Gastroesophageal sphincter (tissue), 4 donors: ENCODE results near the gene SDC1. TPM values are rescaled to one million over a fixed set of nuclear protein-coding genes. Genes with fewer than 3 reads are reported as not detected.

Experiments
- ATAC-seq: fragments of 150-250 bp; one replicate; pipeline ENCODE4 v1.9.1; 2016; ENCODE audit warnings: mild to moderate bottlenecking, moderate library complexity
- H3K27ac ChIP-seq, 4 donors: fragments of 200-600 bp; sonication (generic) in 3 of 4; 1 replicate in 3 of 4; 2 replicates in 1 of 4; pipeline ENCODE4 v1.5.1; 2016 to 2019
- H3K27me3 ChIP-seq: fragments of 200-600 bp; sonication (generic); one replicate; pipeline ENCODE4 v1.5.1; 2019
- H3K36me3 ChIP-seq, 2 donors: fragments of 200-600 bp; sonication (generic); one replicate each; pipeline ENCODE4 v1.5.1; 2019; ENCODE audit warnings: control low read depth in 1 of 2
- H3K4me1 ChIP-seq, 3 donors: fragments of 200-600 bp; sonication (generic); 1 replicate in 2 of 3; 2 replicates in 1 of 3; pipeline ENCODE4 v1.5.1; 2016 to 2019; ENCODE audit warnings: control low read depth in 2 of 3
- H3K4me3 ChIP-seq, 2 donors: fragments of 200-600 bp; sonication (generic); one replicate each; pipeline ENCODE4 v1.5.1; 2019; ENCODE audit warnings: mild to moderate bottlenecking in 1 of 2, moderate library complexity in 1 of 2
- H3K9me3 ChIP-seq, 3 donors: fragments of 200-600 bp; sonication (generic); one replicate each; pipeline ENCODE4 v1.5.1; 2017 to 2019; ENCODE audit warnings: control low read depth in 2 of 3
- CTCF ChIP-seq, 4 experiments: fragments of 200-600 bp in 2 of 4; fragments of 450-650 bp in 2 of 4; sonication (generic) in 1 of 4; IDR thresholded peaks; one replicate each; pipeline ENCODE4 v1.5.1; 2017 to 2019; ENCODE audit warnings: antibody characterized with exemption in 4 of 4, mild to moderate bottlenecking in 2 of 4, moderate library complexity in 2 of 4
- EP300 ChIP-seq: sonication (generic); formaldehyde crosslinking; IDR thresholded peaks from one replicate; pipeline ENCODE4 v1.6.1; 2017; ENCODE audit warnings: antibody characterized with exemption, mild to moderate bottlenecking
- POLR2A ChIP-seq, 2 donors: fragments of 450-650 bp; IDR thresholded peaks; one replicate each; pipeline ENCODE4 v1.6.1; 2017; ENCODE audit warnings: antibody characterized with exemption in 2 of 2, mild to moderate bottlenecking in 2 of 2, moderate library complexity in 1 of 2
- POLR2AphosphoS5 ChIP-seq: sonication (generic); formaldehyde crosslinking; IDR thresholded peaks from one replicate; pipeline ENCODE4 v1.6.1; 2017; ENCODE audit warnings: antibody characterized with exemption
- WGBS, 2 donors: methylation state at CpG; one replicate each; pipeline ENCODE4 v1.1.5; 2018; ENCODE audit warnings: low coverage in 1 of 2; 5-methylcytosine and 5-hydroxymethylcytosine counted together
- total RNA-seq, 4 donors: library from RNA; depleted of rRNA; stranded (reverse); fragments of >200 nt; gene quantifications; one replicate each; pipeline ENCODE4 v1.1.0, GENCODE V29; 2016

The SDC1 gene
- total RNA-seq, 4 donors from 2014 or later: 1.1 to 29.5 (median 1.8) TPM

DNA sequence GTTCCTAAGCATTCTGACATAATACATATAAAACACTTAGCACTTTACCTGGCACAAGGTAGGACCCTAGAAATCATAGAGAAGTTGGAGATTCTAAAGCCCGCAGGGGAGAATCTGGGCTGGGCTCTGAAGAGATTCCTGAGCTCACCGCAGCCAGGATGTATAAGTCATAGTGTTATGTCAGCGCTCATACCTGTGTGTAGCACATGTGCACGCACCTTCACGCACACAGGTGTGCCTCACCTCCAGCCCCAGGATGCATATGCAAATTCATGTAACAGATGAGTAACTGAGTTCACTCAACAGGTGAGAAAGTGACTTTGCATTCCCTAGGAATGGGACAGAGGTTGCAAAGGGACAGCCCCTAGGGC is 7.9 kb upstream of the SDC1 start:
- peaks cover 24% of the 10 kb centered on the region for H3K27me3 ChIP-seq
- TF ChIP-seq POLR2A (IDR thresholded peaks at IDR 0.05): no peak
- H3K4me1 ChIP-seq: no peaks in the 10 kb centered on the region
- no peaks in the 10 kb centered on the region for H3K36me3 ChIP-seq
- WGBS, 2 donors: 96% methylated on average over 5 of the region's 5 CpGs; no CpG with 5 or more reads in 1 of the 2 donors
- no peak overlapping the region for H3K4me3 ChIP-seq
- H3K27ac ChIP-seq: no peak overlapping the region
- no peak for ATAC-seq
- no peaks in the 10 kb centered on the region for H3K9me3 ChIP-seq

DNA sequence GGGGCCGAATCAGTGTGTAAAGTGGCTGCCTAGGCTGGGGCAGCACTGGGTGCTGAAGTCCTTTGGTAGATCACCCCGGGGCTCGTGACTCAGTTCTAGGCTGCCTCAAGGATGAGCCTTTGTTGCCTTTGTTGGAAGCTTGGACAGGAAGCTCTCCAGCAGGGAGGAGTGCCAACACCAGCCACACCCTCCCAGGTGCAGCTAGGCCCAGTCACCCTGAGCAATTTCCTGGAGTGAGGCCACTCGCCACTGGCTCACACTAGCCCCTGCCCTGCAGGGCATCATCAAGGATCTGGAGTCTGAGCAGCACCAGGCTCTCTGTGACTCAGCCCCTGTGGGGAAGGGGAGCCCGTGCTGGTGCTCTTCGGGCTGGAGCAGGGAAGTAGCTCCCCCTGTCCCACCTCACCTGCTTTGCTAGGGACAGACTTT is 6.7 kb upstream of the SDC1 start:
- WGBS, 2 donors: 71 to 80% methylated on average over 2 to 4 of the region's 6 CpGs

GRCh38 chr2:20231159-20231558 is 6.2 kb upstream of the SDC1 start:
- no peaks in the 10 kb centered on the region for H3K36me3 ChIP-seq
- ATAC-seq: no peak
- peaks cover 34% of the 10 kb centered on the region for H3K27me3 ChIP-seq
- H3K27ac ChIP-seq: no peak overlapping the region
- H3K9me3 ChIP-seq: no peaks in the 10 kb centered on the region
- WGBS, 2 donors: 82 to 90% methylated on average over 2 to 6 of the region's 6 CpGs
- no peaks in the 10 kb centered on the region for H3K4me1 ChIP-seq
- no peak overlapping the region for H3K4me3 ChIP-seq
- TF ChIP-seq POLR2A (IDR thresholded peaks at IDR 0.05) (no peak), POLR2AphosphoS5 (no peak), EP300 (no peak), CTCF (IDR thresholded peaks at IDR 0.05) (no peak)

More for the DNA sequence above, 6.7 kb upstream of the SDC1 start:
- Histone ChIP-seq H3K4me3 (no peak overlapping the region), H3K27me3 (peaks cover 29% of the 10 kb centered on the region), H3K27ac (no peak overlapping the region), H3K4me1 (no peaks in the 10 kb centered on the region), H3K36me3 (no peaks in the 10 kb centered on the region), H3K9me3 (no peaks in the 10 kb centered on the region)
- TF ChIP-seq POLR2AphosphoS5 (no peak), CTCF (IDR thresholded peaks at IDR 0.05) (no peak), EP300 (no peak), POLR2A (IDR thresholded peaks at IDR 0.05) (no peak)
- ATAC-seq: no peak

DNA sequence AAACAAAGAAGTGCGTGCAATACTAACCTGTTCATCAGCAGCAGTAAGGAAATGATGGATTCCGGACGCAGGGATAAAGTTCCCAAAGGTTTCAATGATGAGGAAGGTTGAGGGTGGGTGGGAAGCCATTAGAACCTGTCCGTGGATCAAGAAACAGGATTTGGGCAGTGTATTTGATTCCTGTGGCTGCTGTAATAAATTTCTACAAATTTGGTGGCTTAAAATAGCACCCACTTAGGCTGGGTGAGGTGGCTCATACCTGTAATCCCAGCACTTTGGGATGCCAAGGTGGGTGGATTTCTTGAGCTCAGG is 5.1 kb upstream of the SDC1 start:
- Histone ChIP-seq H3K9me3 (no peaks in the 10 kb centered on the region), H3K27ac (no peak overlapping the region), H3K27me3 (peaks cover 42% of the 10 kb centered on the region), H3K36me3 (no peaks in the 10 kb centered on the region), H3K4me1 (peaks cover 0 to 10% (median 5%) of the 10 kb centered on the region in 3 donors), H3K4me3 (no peak overlapping the region)
- WGBS, 2 donors: 87 to 95% methylated on average over 4 of the region's 4 CpGs
- no peak for TF ChIP-seq POLR2AphosphoS5
- no peak for TF ChIP-seq POLR2A (IDR thresholded peaks at IDR 0.05)
- no peak for TF ChIP-seq EP300
- TF ChIP-seq CTCF (IDR thresholded peaks at IDR 0.05): no peak
- ATAC-seq: no peak

GRCh38 chr2:20229322-20230113 is 4.6 kb upstream of the SDC1 start:
- no peak overlapping the region for H3K27ac ChIP-seq
- WGBS, 2 donors: 77 to 90% methylated on average over 6 to 8 of the region's 8 CpGs
- H3K4me3 ChIP-seq: no peak overlapping the region
- no peak for ATAC-seq
- H3K9me3 ChIP-seq: no peaks in the 10 kb centered on the region
- TF ChIP-seq EP300 (no peak), CTCF (IDR thresholded peaks at IDR 0.05) (no peak), POLR2A (IDR thresholded peaks at IDR 0.05) (no peak), POLR2AphosphoS5 (no peak)
- peaks cover 0 to 16% (median 5%) of the 10 kb centered on the region in 3 donors for H3K4me1 ChIP-seq
- H3K27me3 ChIP-seq: peaks cover 42% of the 10 kb centered on the region
- no peaks in the 10 kb centered on the region for H3K36me3 ChIP-seq
